PC-3 (cell line): ENCODE results near the gene ZNF462. TPM values are rescaled to one million over a fixed set of nuclear protein-coding genes. Genes with fewer than 3 reads are reported as not detected.
A peak's percentile ranks its signal among the peaks of the same experiment; 100 is the strongest.

ENCODE experiments used
- ATAC-seq: fragments of 200-7000 bp; cut with Tn5 transposase; 2 replicates; pipeline ENCODE4 v1.9.1; 2020; ENCODE audit warnings: mild to moderate bottlenecking, moderate library complexity
- BruUV-seq: library from RNA; stranded (reverse); fragments of 400-500 nt; replicated peaks from 2 replicates; lab custom pipeline; 2021; lab: Mats Ljungman, UMichigan
- CTCF ChIA-PET: fragments of 300-600 bp; sonication (Branson Sonifier 250); formaldehyde crosslinking; loops from one replicate; lab custom pipeline; 2022; ENCODE audit warnings: antibody characterized with exemption; lab: Charles Lee
- POLR2A ChIA-PET: fragments of 300-600 bp; sonication (Branson Sonifier 250); formaldehyde crosslinking; loops from one replicate; lab custom pipeline; 2022; ENCODE audit warnings: antibody characterized with exemption; ENCODE audit not compliant: unreplicated experiment; lab: Charles Lee
- DNase-seq: peaks from one replicate; pipeline ENCODE4 v3.0.0-alpha.2; 2015
- H2AFZ ChIP-seq: fragments of 300-600 bp; sonication (generic); 2 replicates; pipeline ENCODE4 v1.6.0; 2016; ENCODE audit warnings: antibody characterized with exemption, low read length
- H3F3A ChIP-seq: fragments of 300-600 bp; sonication (generic); one replicate; pipeline ENCODE4 v1.6.0; 2017; ENCODE audit warnings: antibody characterized with exemption, low read length, control low read depth, mild to moderate bottlenecking; ENCODE audit not compliant: unreplicated experiment
- H3K27ac ChIP-seq: fragments of 300-600 bp; sonication (generic); 2 replicates; pipeline ENCODE4 v1.5.1; 2016; ENCODE audit warnings: mild to moderate bottlenecking, low read length
- H3K27me3 ChIP-seq: fragments of 300-600 bp; sonication (generic); 2 replicates; pipeline ENCODE4 v1.6.1; 2016; ENCODE audit warnings: low read length, mixed read lengths
- H3K36me3 ChIP-seq: fragments of 300-600 bp; sonication (generic); 2 replicates; pipeline ENCODE4 v1.6.1; 2016; ENCODE audit warnings: low read depth, mixed run types, low read length, mixed read lengths
- H3K4me1 ChIP-seq: fragments of 300-600 bp; sonication (generic); 2 replicates; pipeline ENCODE4 v1.5.1; 2016; ENCODE audit warnings: low read length; ENCODE audit not compliant: insufficient read depth
- H3K4me2 ChIP-seq: fragments of 300-600 bp; sonication (generic); 2 replicates; pipeline ENCODE4 v1.6.0; 2016; ENCODE audit warnings: low read length
- H3K4me3 ChIP-seq: fragments of 300-600 bp; sonication (generic); 2 replicates; pipeline ENCODE4 v1.5.1; 2016; ENCODE audit warnings: mild to moderate bottlenecking, low read length, mixed read lengths
- H3K79me2 ChIP-seq: fragments of 300-600 bp; sonication (generic); 2 replicates; pipeline ENCODE4 v1.6.1; 2017; ENCODE audit warnings: low read length, mixed read lengths
- H3K9ac ChIP-seq: fragments of 300-600 bp; sonication (generic); 2 replicates; pipeline ENCODE4 v1.6.0; 2016; ENCODE audit warnings: mild to moderate bottlenecking, low read length
- H3K9me2 ChIP-seq: fragments of 300-600 bp; sonication (generic); replicated peaks from 2 replicates; pipeline ENCODE4 v1.6.1; 2016; ENCODE audit warnings: mixed run types, low read length, mixed read lengths
- H3K9me3 ChIP-seq: fragments of 300-600 bp; sonication (generic); 2 replicates; pipeline ENCODE4 v1.6.1; 2016; ENCODE audit warnings: low read length, mixed read lengths
- H4K20me1 ChIP-seq: fragments of 300-600 bp; sonication (generic); 2 replicates; pipeline ENCODE4 v1.6.1; 2016; ENCODE audit warnings: low read length, mixed read lengths
- CTCF ChIP-seq: fragments of 300-600 bp; sonication (generic); conservative IDR thresholded peaks from 2 replicates; pipeline ENCODE4 v1.5.1; 2017; ENCODE audit warnings: antibody characterized with exemption, low read depth, mild to moderate bottlenecking, low read length
- EZH2 ChIP-seq: fragments of 300-600 bp; sonication (generic); IDR thresholded peaks from one replicate; pipeline ENCODE4 v1.6.1; 2017; ENCODE audit warnings: antibody characterized with exemption, mild to moderate bottlenecking, low read length; ENCODE audit not compliant: unreplicated experiment
- EZH2phosphoT487 ChIP-seq: fragments of 300-600 bp; sonication (generic); IDR thresholded peaks from 2 replicates; pipeline ENCODE4 v1.6.1; 2018; ENCODE audit warnings: mild to moderate bottlenecking, antibody characterized with exemption, low read length, borderline replicate concordance
- intact Hi-C: fragments of 100-400 bp; cut with micrococcal nuclease; formaldehyde crosslinking; loops from 2 replicates; pipeline ENCODE4 v1.9.0; 2023
- total RNA-seq: library from RNA; depleted of rRNA; stranded (reverse); fragments of >200 nt; gene quantifications from 2 replicates; pipeline ENCODE4 v1.2.3, GENCODE V29; 2014

ZNF462 gene
- total RNA-seq, 1 experiment from 2014 or later: 21.2 TPM

- TF ChIP-seq EZH2 (no peak), EZH2phosphoT487 (no peak), CTCF (no peak)
- CTCF ChIA-PET: no interaction called here
- Histone ChIP-seq H3F3A (no peaks in the 10 kb centered on the region), H3K36me3 (peaks cover 14% of the 10 kb centered on the region), H3K27ac (no peak overlapping the region), H3K9ac (no peak overlapping the region), H4K20me1 (peaks cover 9% of the 10 kb centered on the region), H3K9me3 (no peaks in the 10 kb centered on the region), H3K4me2 (no peak overlapping the region), H3K79me2 (peaks cover 99% of the 10 kb centered on the region), H3K27me3 (no peaks in the 10 kb centered on the region), H3K4me1 (peaks cover 26% of the 10 kb centered on the region), H2AFZ (no peak overlapping the region), H3K9me2 (no peaks in the 10 kb centered on the region), H3K4me3 (no peak overlapping the region)
- POLR2A ChIA-PET: no interaction called here
- BruUV-seq: no TSS peak
- ATAC-seq (peak; percentile 89), DNase-seq (peak; percentile 35)
- intact Hi-C loops: no loop called here
These were observed 16.0 kb downstream of the ZNF462 start for GRCh38 chr9:106878934-106879333.

GRCh38 chr9:106879439-106879882 lies 16.5 kb downstream of the ZNF462 start:
- Histone ChIP-seq H3K4me1 (peaks cover 32% of the 10 kb centered on the region), H3K9ac (no peak overlapping the region), H3F3A (no peaks in the 10 kb centered on the region), H3K4me2 (no peak overlapping the region), H3K27ac (no peak overlapping the region), H3K9me3 (no peaks in the 10 kb centered on the region), H3K36me3 (peaks cover 14% of the 10 kb centered on the region), H4K20me1 (peaks cover 14% of the 10 kb centered on the region), H2AFZ (no peak overlapping the region), H3K27me3 (no peaks in the 10 kb centered on the region), H3K9me2 (no peaks in the 10 kb centered on the region), H3K79me2 (peaks cover 99% of the 10 kb centered on the region), H3K4me3 (no peak overlapping the region)
- TF ChIP-seq EZH2phosphoT487: no peak
- no peak for TF ChIP-seq CTCF
- no TSS peak for BruUV-seq
- POLR2A ChIA-PET: no interaction called here
- ATAC-seq (no peak), DNase-seq (no peak)
- CTCF ChIA-PET: no interaction called here
- intact Hi-C loops: no loop called here

- Histone ChIP-seq H3K79me2 (peaks cover 99% of the 10 kb centered on the region), H3F3A (no peaks in the 10 kb centered on the region), H3K4me3 (no peak overlapping the region), H3K36me3 (peaks cover 14% of the 10 kb centered on the region), H3K4me2 (no peak overlapping the region), H2AFZ (no peak overlapping the region), H3K9me2 (no peaks in the 10 kb centered on the region), H3K27me3 (no peaks in the 10 kb centered on the region), H3K27ac (no peak overlapping the region), H3K4me1 (peaks cover 35% of the 10 kb centered on the region), H4K20me1 (peaks cover 18% of the 10 kb centered on the region), H3K9ac (no peak overlapping the region), H3K9me3 (no peaks in the 10 kb centered on the region)
- no peak for DNase-seq
- ATAC-seq: no peak
- CTCF ChIA-PET: no interaction called here
- POLR2A ChIA-PET: interaction anchor here (0.7 kb wide), 1 partner anchor 989 kb away, joined by 3 read pairs; no protein-coding TSS in a partner anchor
- intact Hi-C loops: no loop called here
- TF ChIP-seq EZH2phosphoT487 (no peak), CTCF (no peak), EZH2 (no peak)
- BruUV-seq: no TSS peak
These were observed 17.1 kb downstream of the ZNF462 start for GRCh38 chr9:106880081-106880480.
